Vagina (tissue), 2 donors: ENCODE measurements around the gene NAPA. TPM values are rescaled to one million over a fixed set of nuclear protein-coding genes. Genes with fewer than 3 reads are reported as not detected.

Experiments used
- DNase-seq, 2 donors: peaks; one replicate each; pipeline ENCODE4 v3.0.0-alpha.2; 2017; ENCODE audit errors: extremely low spot score in 2 of 2
- H3K27ac ChIP-seq: fragments of 200-600 bp; sonication (generic); one replicate; pipeline ENCODE4 v1.5.1; 2019
- H3K27me3 ChIP-seq: fragments of 200-600 bp; sonication (generic); one replicate; pipeline ENCODE4 v1.5.1; 2019
- H3K36me3 ChIP-seq, 2 donors: fragments of 200-600 bp; sonication (generic); one replicate each; pipeline ENCODE4 v1.5.1; 2017 to 2019
- H3K4me1 ChIP-seq: fragments of 200-600 bp; sonication (generic); one replicate; pipeline ENCODE4 v1.5.1; 2019
- H3K4me3 ChIP-seq, 2 donors: fragments of 200-600 bp; sonication (generic); 1 replicate in 1 of 2; 2 replicates in 1 of 2; pipeline ENCODE4 v1.5.1; 2016 to 2019
- H3K9me3 ChIP-seq: fragments of 200-600 bp; sonication (generic); one replicate; pipeline ENCODE4 v1.5.1; 2019
- POLR2A ChIP-seq, 2 donors: fragments of 450-650 bp; IDR thresholded peaks; one replicate each; pipeline ENCODE4 v1.6.1; 2017; ENCODE audit warnings: antibody characterized with exemption in 2 of 2, mild to moderate bottlenecking in 2 of 2, moderate library complexity in 2 of 2
- POLR2AphosphoS5 ChIP-seq, 2 donors: sonication (generic); formaldehyde crosslinking; IDR thresholded peaks; one replicate each; pipeline ENCODE4 v1.9.0; 2017; ENCODE audit warnings: antibody characterized with exemption in 2 of 2, mild to moderate bottlenecking in 2 of 2, low read depth in 1 of 2; ENCODE audit not compliant: insufficient read depth in 1 of 2
- intact Hi-C: fragments of 100-400 bp; cut with DNase I; formaldehyde crosslinking; loops from one replicate; pipeline ENCODE4 v1.15.1; 2023
- total RNA-seq: library from RNA; depleted of rRNA; stranded (reverse); fragments of >200 nt; gene quantifications from one replicate; pipeline ENCODE4 v1.2.3, GENCODE V29; 2016
- TF ChIP-seq, protein P1 (sequence below), 3 experiments: fragments of 450-650 bp in 2 of 3; fragments of 200-600 bp in 1 of 3; sonication (generic) in 1 of 3; IDR thresholded peaks; one replicate each; pipeline ENCODE4 v1.5.1; 2017 to 2019; ENCODE audit warnings: antibody characterized with exemption in 3 of 3, mild to moderate bottlenecking in 2 of 3, moderate library complexity in 2 of 3

The NAPA gene
- total RNA-seq, 1 donor from 2014 or later, result 108 TPM

DNA sequence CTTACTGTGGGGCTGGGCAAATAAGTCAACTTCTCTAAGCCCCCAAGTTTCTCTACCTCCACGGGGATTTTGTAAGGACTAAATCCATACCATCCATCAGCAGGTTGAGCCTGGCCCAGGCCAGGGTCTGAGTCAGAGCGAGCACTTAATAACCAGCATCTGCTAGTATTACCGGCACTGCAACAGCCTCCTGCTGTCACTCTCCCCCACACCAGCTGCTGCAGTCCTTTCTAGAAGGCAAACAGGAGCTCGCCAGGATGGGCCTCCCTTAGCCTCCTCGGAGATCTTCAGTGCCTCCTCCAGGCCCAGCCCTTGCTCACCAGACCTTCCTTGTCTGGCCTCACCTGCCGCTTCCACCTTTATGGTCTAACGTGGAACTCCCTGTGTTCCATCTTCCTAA lies 3.2 kb downstream of the NAPA start:
- Histone ChIP-seq H3K4me1 (peaks cover 84% of the 10 kb centered on the region), H3K27ac (peak overlapping the region; percentile 99), H3K36me3 (no peaks in the 10 kb centered on the region), H3K27me3 (no peaks in the 10 kb centered on the region), H3K4me3 (peak overlapping the region; percentile 86 to 89), H3K9me3 (no peaks in the 10 kb centered on the region)
- peak in 1 of 2 donors; percentile 37 for TF ChIP-seq POLR2AphosphoS5 (IDR thresholded peaks at IDR 0.05; ENCODE audit: insufficient read depth in 1 of 2, low read depth in 1 of 2)
- TF ChIP-seq, protein P1, sequence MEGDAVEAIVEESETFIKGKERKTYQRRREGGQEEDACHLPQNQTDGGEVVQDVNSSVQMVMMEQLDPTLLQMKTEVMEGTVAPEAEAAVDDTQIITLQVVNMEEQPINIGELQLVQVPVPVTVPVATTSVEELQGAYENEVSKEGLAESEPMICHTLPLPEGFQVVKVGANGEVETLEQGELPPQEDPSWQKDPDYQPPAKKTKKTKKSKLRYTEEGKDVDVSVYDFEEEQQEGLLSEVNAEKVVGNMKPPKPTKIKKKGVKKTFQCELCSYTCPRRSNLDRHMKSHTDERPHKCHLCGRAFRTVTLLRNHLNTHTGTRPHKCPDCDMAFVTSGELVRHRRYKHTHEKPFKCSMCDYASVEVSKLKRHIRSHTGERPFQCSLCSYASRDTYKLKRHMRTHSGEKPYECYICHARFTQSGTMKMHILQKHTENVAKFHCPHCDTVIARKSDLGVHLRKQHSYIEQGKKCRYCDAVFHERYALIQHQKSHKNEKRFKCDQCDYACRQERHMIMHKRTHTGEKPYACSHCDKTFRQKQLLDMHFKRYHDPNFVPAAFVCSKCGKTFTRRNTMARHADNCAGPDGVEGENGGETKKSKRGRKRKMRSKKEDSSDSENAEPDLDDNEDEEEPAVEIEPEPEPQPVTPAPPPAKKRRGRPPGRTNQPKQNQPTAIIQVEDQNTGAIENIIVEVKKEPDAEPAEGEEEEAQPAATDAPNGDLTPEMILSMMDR (IDR thresholded peaks at IDR 0.05), result no peak
- no peak for DNase-seq
- intact Hi-C loops, result loop anchor here (10.0 kb wide), 3 partner anchors 77 to 237 kb away; partner anchors contain the start of genes BICRA and INAFM1

DNA sequence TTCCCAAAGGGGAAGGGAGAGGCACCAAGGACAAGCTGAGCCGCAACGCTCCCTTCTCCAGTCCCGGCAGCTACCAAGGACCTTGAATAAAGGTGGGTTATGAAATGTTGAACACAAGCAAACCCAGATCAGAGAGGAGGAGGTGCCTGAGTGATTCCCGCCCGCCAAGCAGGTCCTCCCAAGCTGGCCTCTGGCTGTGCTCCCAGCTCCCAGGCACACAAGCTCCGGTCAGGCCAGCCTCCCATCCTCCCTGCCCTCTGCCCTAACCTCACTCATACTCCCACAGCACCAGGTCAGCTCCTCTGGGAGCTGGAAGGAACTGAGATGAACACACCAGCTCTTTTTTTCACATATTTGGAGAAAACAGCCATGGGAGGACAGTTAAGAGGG lies 3.7 kb downstream of the NAPA start:
- no peaks in the 10 kb centered on the region for H3K27me3 ChIP-seq
- H3K36me3 ChIP-seq, result no peaks in the 10 kb centered on the region
- no peak for DNase-seq
- TF ChIP-seq POLR2A (IDR thresholded peaks at IDR 0.05), result no peak
- TF ChIP-seq POLR2AphosphoS5 (IDR thresholded peaks at IDR 0.05; ENCODE audit: insufficient read depth in 1 of 2, low read depth in 1 of 2), result no peak
- peak overlapping the region; percentile 99 for H3K27ac ChIP-seq
- intact Hi-C loops, result loop anchor here (10.0 kb wide), 3 partner anchors 76 to 236 kb away; partner anchors contain the start of genes BICRA and INAFM1
- H3K4me3 ChIP-seq, result peak overlapping the region; percentile 86 to 89
- peaks cover 88% of the 10 kb centered on the region for H3K4me1 ChIP-seq
- no peaks in the 10 kb centered on the region for H3K9me3 ChIP-seq

DNA sequence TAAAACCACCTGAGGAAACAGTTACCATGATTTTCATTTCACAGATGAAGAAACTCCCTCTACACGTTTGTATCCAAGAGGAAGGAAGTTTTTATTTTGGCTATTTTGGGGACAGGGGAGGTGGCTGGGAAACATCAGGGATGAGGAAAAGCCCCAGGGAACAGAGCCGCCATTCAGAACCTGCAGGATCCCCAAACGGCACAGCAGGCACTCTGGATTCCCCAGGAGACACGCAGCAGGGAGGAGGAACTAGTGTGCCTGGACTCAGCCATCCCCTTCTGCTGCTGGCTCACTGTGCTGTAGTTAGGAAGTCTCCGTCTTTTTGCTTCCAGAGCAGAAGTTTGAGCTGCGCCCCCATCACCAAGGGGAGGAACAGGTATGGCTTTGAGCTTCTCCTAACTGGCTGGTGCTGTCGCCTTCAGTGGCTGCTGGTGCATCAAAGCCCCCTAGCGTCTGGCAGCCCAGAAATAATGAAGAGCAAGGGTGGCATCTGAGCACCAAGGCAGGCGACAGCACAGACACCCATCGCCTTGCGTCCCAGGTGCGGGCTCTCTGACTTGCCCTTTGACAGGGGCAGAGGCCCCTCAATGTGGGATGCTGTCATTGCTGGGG lies 4.2 kb downstream of the NAPA start:
- intact Hi-C loops, result loop anchor here (10.0 kb wide), 3 partner anchors 76 to 236 kb away; partner anchors contain the start of genes BICRA and INAFM1
- TF ChIP-seq, protein P1 (IDR thresholded peaks at IDR 0.05), result no peak
- TF ChIP-seq POLR2AphosphoS5 (IDR thresholded peaks at IDR 0.05; ENCODE audit: insufficient read depth in 1 of 2, low read depth in 1 of 2) (no peak), POLR2A (IDR thresholded peaks at IDR 0.05) (no peak)
- H3K9me3 ChIP-seq, result no peaks in the 10 kb centered on the region
- DNase-seq, result no peak
- no peaks in the 10 kb centered on the region for H3K27me3 ChIP-seq
- H3K4me1 ChIP-seq, result peaks cover 83% of the 10 kb centered on the region
- peak overlapping the region in 1 of 2 donors; percentile 86 for H3K4me3 ChIP-seq
- no peaks in the 10 kb centered on the region for H3K36me3 ChIP-seq
- peak overlapping the region; percentile 99 for H3K27ac ChIP-seq

DNA sequence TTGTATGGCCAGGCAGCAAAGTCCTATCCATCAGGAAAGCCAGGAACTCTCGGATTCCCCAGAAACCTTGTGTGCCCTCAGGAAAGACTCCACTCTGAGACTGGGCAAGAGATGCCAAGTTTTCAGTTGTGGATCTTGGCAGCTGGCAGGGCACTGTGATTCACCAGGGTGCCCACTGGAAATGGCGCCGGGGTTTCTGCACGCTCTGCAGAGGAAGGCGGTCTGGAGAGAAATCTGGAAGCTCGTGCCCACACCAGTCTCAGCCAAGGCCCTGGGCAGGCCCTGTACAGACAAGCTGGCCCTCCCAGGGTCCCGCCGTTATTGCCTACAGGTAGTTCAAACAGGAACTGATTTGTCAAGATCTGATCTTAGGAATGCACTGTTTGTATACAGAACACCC lies 4.9 kb downstream of the NAPA start:
- H3K4me3 ChIP-seq, result no peak overlapping the region
- peaks cover 82% of the 10 kb centered on the region for H3K4me1 ChIP-seq
- no peaks in the 10 kb centered on the region for H3K27me3 ChIP-seq
- DNase-seq, result no peak
- no peaks in the 10 kb centered on the region for H3K9me3 ChIP-seq
- intact Hi-C loops, result loop anchor here (10.0 kb wide), 3 partner anchors 75 to 235 kb away; partner anchors contain the start of genes BICRA and INAFM1
- TF ChIP-seq POLR2A (IDR thresholded peaks at IDR 0.05), result no peak
- H3K36me3 ChIP-seq, result no peaks in the 10 kb centered on the region
- peak overlapping the region; percentile 99 for H3K27ac ChIP-seq

DNA sequence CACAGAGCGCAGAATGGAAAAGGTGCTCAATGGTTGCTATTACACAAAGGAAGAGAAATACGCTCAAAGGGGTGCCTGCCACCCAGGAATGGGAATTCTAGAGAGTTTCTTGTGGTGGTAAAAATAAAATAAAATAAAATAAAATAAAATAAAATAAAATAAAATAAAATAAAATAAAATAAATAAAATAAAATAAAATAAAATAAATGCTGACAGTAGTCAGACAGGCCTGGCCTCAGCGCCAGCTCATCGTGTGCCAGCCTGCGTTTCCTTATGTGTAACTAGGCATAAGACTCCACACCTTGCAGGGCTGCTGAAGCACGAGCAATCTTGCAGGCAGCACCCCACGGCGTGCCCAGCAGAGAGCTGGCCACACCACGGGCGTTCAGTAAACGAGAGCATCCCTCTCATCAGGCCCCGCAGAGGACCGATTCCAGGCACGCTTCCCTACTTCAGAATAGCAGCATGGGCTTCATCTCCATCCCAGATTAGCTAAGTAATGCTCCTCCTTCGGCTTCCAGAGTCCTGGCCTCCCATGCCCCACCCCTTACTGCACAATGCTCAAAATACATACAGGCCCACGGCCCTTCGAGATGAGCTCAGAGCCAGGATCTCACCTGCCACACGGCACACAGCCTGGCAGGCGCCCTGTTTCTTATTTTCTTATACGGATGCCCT lies 5.6 kb downstream of the NAPA start:
- H3K9me3 ChIP-seq, result no peaks in the 10 kb centered on the region
- TF ChIP-seq POLR2A (IDR thresholded peaks at IDR 0.05) (no peak), POLR2AphosphoS5 (IDR thresholded peaks at IDR 0.05; ENCODE audit: insufficient read depth in 1 of 2, low read depth in 1 of 2) (no peak)
- TF ChIP-seq, protein P1 (IDR thresholded peaks at IDR 0.05), result no peak
- DNase-seq, result no peak
- no peaks in the 10 kb centered on the region for H3K36me3 ChIP-seq
- intact Hi-C loops, result no loop called here
- H3K4me3 ChIP-seq, result no peak overlapping the region
- H3K4me1 ChIP-seq, result peaks cover 80% of the 10 kb centered on the region
- H3K27me3 ChIP-seq, result no peaks in the 10 kb centered on the region
- peak overlapping the region; percentile 99 for H3K27ac ChIP-seq

DNA sequence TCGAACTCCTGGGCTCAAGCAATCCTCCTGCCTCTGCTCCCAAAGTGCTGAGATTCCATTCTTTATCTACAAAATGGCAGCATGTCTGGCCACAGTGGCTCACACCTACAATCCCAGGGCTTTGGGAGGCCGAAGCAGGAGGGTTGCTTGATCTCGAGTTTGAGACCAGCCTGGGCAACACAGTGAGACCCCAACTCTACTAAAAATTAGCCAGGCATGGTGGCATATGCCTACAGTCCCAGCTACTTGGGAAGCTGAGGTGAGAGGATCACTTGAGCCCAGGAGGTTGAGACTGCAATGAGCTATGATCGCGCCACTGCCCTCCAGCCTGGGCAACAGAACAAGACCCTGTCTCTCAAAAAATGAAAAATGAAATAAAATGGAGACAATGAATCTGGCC lies 6.1 kb downstream of the NAPA start:
- Histone ChIP-seq H3K27ac (peak overlapping the region; percentile 61), H3K4me1 (peaks cover 74% of the 10 kb centered on the region), H3K27me3 (no peaks in the 10 kb centered on the region), H3K9me3 (no peaks in the 10 kb centered on the region), H3K4me3 (no peak overlapping the region), H3K36me3 (peaks cover 0 to 4% of the 10 kb centered on the region in 2 donors)
- intact Hi-C loops, result no loop called here
- DNase-seq, result no peak
- TF ChIP-seq POLR2A (IDR thresholded peaks at IDR 0.05) (no peak), POLR2AphosphoS5 (IDR thresholded peaks at IDR 0.05; ENCODE audit: insufficient read depth in 1 of 2, low read depth in 1 of 2) (no peak)
- TF ChIP-seq, protein P1 (IDR thresholded peaks at IDR 0.05), result no peak
